IMR-90 (cell line): ENCODE data around the gene SELENOM. TPM values are rescaled to one million over a fixed set of nuclear protein-coding genes. Genes with fewer than 3 reads are reported as not detected.

ENCODE experiments used
- ATAC-seq: fragments of 200-7000 bp; cut with Tn5 transposase; 2 replicates; pipeline ENCODE4 v1.9.1; 2020; ENCODE audit warnings: low read depth, mild to moderate bottlenecking, moderate library complexity
- BruUV-seq: library from RNA; stranded (reverse); fragments of 400-500 nt; replicated peaks from 2 replicates; lab custom pipeline; 2021; lab: Mats Ljungman, UMichigan
- CTCF ChIA-PET: fragments of 300-600 bp; formaldehyde crosslinking; extraction: SDS; loops from one replicate; lab custom pipeline; 2021; ENCODE audit warnings: antibody characterized with exemption; lab: Yijun Ruan, JAX
- POLR2A ChIA-PET: fragments of 300-600 bp; sonication (Branson Sonifier 250); formaldehyde crosslinking; loops from one replicate; lab custom pipeline; 2022; ENCODE audit warnings: antibody characterized with exemption; ENCODE audit not compliant: unreplicated experiment; lab: Charles Lee
- DNase-seq: peaks from one replicate; pipeline ENCODE4 v3.0.0; 2013
- H2AFZ ChIP-seq: replicated peaks from 2 replicates; pipeline ENCODE3; 2013; ENCODE audit warnings: low read length, mild to moderate bottlenecking; ENCODE audit not compliant: poor library complexity
- H2AK5ac ChIP-seq: 2 replicates; pipeline ENCODE4 v1.6.1; 2013; ENCODE audit warnings: low read depth, low read length, inconsistent platforms
- H2AK9ac ChIP-seq: replicated peaks from 2 replicates; pipeline ENCODE3; 2013; ENCODE audit warnings: mild to moderate bottlenecking, low read depth, low read length, moderate library complexity; ENCODE audit not compliant: poor library complexity
- H2BK120ac ChIP-seq: 2 replicates; pipeline ENCODE4 v1.6.1; 2013; ENCODE audit warnings: low read depth, low read length, inconsistent platforms
- H2BK15ac ChIP-seq: 3 replicates; pipeline ENCODE4 v1.6.1; 2013; ENCODE audit warnings: low read depth, low read length, inconsistent platforms
- H2BK20ac ChIP-seq: 2 replicates; pipeline ENCODE4 v1.6.1; 2013; ENCODE audit warnings: low read depth, mild to moderate bottlenecking, inconsistent platforms, low read length, moderate library complexity
- H2BK5ac ChIP-seq: 2 replicates; pipeline ENCODE4 v1.6.1; 2013; ENCODE audit warnings: mild to moderate bottlenecking, low read depth, low read length, inconsistent platforms; ENCODE audit not compliant: poor library complexity, severe bottlenecking
- H3K14ac ChIP-seq: replicated peaks from 2 replicates; pipeline ENCODE4 v1.6.1; 2013; ENCODE audit warnings: low read depth, low read length, inconsistent platforms
- H3K18ac ChIP-seq: 2 replicates; pipeline ENCODE4 v1.6.1; 2013; ENCODE audit warnings: low read depth, low read length, control low read depth
- H3K23ac ChIP-seq: 2 replicates; pipeline ENCODE4 v1.6.1; 2013; ENCODE audit warnings: low read depth, low read length, inconsistent platforms
- H3K27ac ChIP-seq: 2 replicates; pipeline ENCODE4 v1.5.1; 2013; ENCODE audit warnings: mild to moderate bottlenecking, control low read depth, low read length; ENCODE audit not compliant: insufficient read depth
- H3K27me3 ChIP-seq: 2 replicates; pipeline ENCODE4 v1.6.1; 2013; ENCODE audit warnings: low read length; ENCODE audit not compliant: control insufficient read depth, insufficient read depth
- H3K36me3 ChIP-seq: 2 replicates; pipeline ENCODE4 v1.6.1; 2013; ENCODE audit warnings: low read length, mixed read lengths; ENCODE audit not compliant: control insufficient read depth, insufficient read depth
- H3K4ac ChIP-seq: 2 replicates; pipeline ENCODE4 v1.6.1; 2013; ENCODE audit warnings: low read depth, low read length, inconsistent platforms
- H3K4me1 ChIP-seq: 2 replicates; pipeline ENCODE4 v1.6.1; 2013; ENCODE audit warnings: low read length, mixed read lengths; ENCODE audit not compliant: control insufficient read depth, insufficient read depth
- H3K4me2 ChIP-seq: 2 replicates; pipeline ENCODE4 v1.6.1; 2013; ENCODE audit warnings: low read depth, mild to moderate bottlenecking, control low read depth, low read length, moderate library complexity
- H3K4me3 ChIP-seq: 2 replicates; pipeline ENCODE4 v1.5.1; 2013; ENCODE audit warnings: low read depth, mild to moderate bottlenecking, control low read depth, low read length, moderate library complexity; ENCODE audit not compliant: insufficient read depth
- H3K56ac ChIP-seq: 2 replicates; pipeline ENCODE4 v1.6.1; 2013; ENCODE audit warnings: low read length, inconsistent platforms; ENCODE audit not compliant: insufficient read depth; ENCODE audit errors: extremely low read depth
- H3K79me1 ChIP-seq, 2 experiments: 2 replicates each; pipeline ENCODE4 v1.6.1; 2013; ENCODE audit warnings: low read length in 2 of 2, inconsistent platforms in 1 of 2, low read depth in 1 of 2
- H3K9ac ChIP-seq: 2 replicates; pipeline ENCODE4 v1.6.1; 2013; ENCODE audit warnings: low read depth, low read length, control low read depth
- H3K9me1 ChIP-seq: 2 replicates; pipeline ENCODE4 v1.6.1; 2013; ENCODE audit warnings: low read length, inconsistent platforms; ENCODE audit not compliant: insufficient read depth
- H3K9me3 ChIP-seq: 2 replicates; pipeline ENCODE4 v1.6.1; 2013; ENCODE audit warnings: low read length; ENCODE audit not compliant: control insufficient read depth, insufficient read depth
- H4K20me1 ChIP-seq: 2 replicates; pipeline ENCODE4 v1.6.1; 2013; ENCODE audit warnings: low read length, inconsistent platforms; ENCODE audit not compliant: insufficient read depth
- H4K5ac ChIP-seq: 2 replicates; pipeline ENCODE4 v1.6.1; 2013; ENCODE audit warnings: mild to moderate bottlenecking, low read depth, low read length, control low read depth
- H4K8ac ChIP-seq, 2 experiments: 2 replicates each; pipeline ENCODE4 v1.6.1; 2013; ENCODE audit warnings: low read depth in 2 of 2, low read length in 2 of 2, control low read depth in 1 of 2, inconsistent platforms in 1 of 2
- H4K91ac ChIP-seq: 2 replicates; pipeline ENCODE4 v1.6.1; 2013; ENCODE audit warnings: low read depth, low read length, inconsistent platforms; ENCODE audit not compliant: insufficient read depth
- BHLHE40 ChIP-seq: fragments of 150-350 bp; IDR thresholded peaks from 2 replicates; pipeline ENCODE4 v1.6.1; 2016; ENCODE audit warnings: mild to moderate bottlenecking, low read depth, low read length
- CEBPB ChIP-seq: IDR thresholded peaks from 2 replicates; pipeline ENCODE4 v1.6.1; 2012; ENCODE audit warnings: low read depth, low read length, improper control_type of control experiment
- CHD1 ChIP-seq: IDR thresholded peaks from 2 replicates; pipeline ENCODE4 v1.6.1; 2012; ENCODE audit warnings: low read depth, low read length, improper control_type of control experiment
- CTCF ChIP-seq: conservative IDR thresholded peaks from 2 replicates; pipeline ENCODE4 v1.5.1; 2012; ENCODE audit warnings: mild to moderate bottlenecking, low read depth, low read length, improper control_type of control experiment
- ELK1 ChIP-seq: fragments of 150-350 bp; IDR thresholded peaks from 2 replicates; pipeline ENCODE4 v1.6.1; 2016; ENCODE audit warnings: low read depth, mild to moderate bottlenecking, low read length, moderate library complexity, borderline replicate concordance
- FOS ChIP-seq: fragments of 150-350 bp; IDR thresholded peaks from 2 replicates; pipeline ENCODE4 v1.6.1; 2016; ENCODE audit warnings: low read depth, low read length
- MAFK ChIP-seq: IDR thresholded peaks from 2 replicates; pipeline ENCODE4 v1.6.1; 2012; ENCODE audit warnings: low read depth, low read length, improper control_type of control experiment
- MAZ ChIP-seq: IDR thresholded peaks from 2 replicates; pipeline ENCODE4 v1.6.1; 2012; ENCODE audit warnings: low read depth, mild to moderate bottlenecking, low read length, improper control_type of control experiment, moderate library complexity, borderline replicate concordance
- MXI1 ChIP-seq: IDR thresholded peaks from 2 replicates; pipeline ENCODE4 v1.6.1; 2012; ENCODE audit warnings: low read depth, mild to moderate bottlenecking, low read length, moderate library complexity, borderline replicate concordance
- NFE2L2 ChIP-seq: fragments of 150-350 bp; IDR thresholded peaks from 2 replicates; pipeline ENCODE4 v1.6.1; 2016; ENCODE audit warnings: low read depth, mild to moderate bottlenecking, low read length
- POLR2A ChIP-seq: IDR thresholded peaks from 2 replicates; pipeline ENCODE4 v1.6.1; 2012; ENCODE audit warnings: mild to moderate bottlenecking, low read depth, low read length
- RAD21 ChIP-seq: IDR thresholded peaks from 2 replicates; pipeline ENCODE4 v1.6.1; 2012; ENCODE audit warnings: low read length, improper control_type of control experiment
- RCOR1 ChIP-seq: IDR thresholded peaks from 2 replicates; pipeline ENCODE4 v1.6.1; 2012; ENCODE audit warnings: mild to moderate bottlenecking, low read length, improper control_type of control experiment; ENCODE audit not compliant: insufficient replicate concordance
- RFX5 ChIP-seq: IDR thresholded peaks from 2 replicates; pipeline ENCODE4 v1.8.0; 2012; ENCODE audit warnings: low read depth, mild to moderate bottlenecking, low read length, moderate library complexity
- SMC3 ChIP-seq: fragments of 150-350 bp; IDR thresholded peaks from 2 replicates; pipeline ENCODE4 v1.6.1; 2016; ENCODE audit warnings: low read depth, mild to moderate bottlenecking, antibody characterized with exemption, low read length, moderate library complexity
- USF2 ChIP-seq: fragments of 150-350 bp; IDR thresholded peaks from 2 replicates; pipeline ENCODE4 v1.6.1; 2017; ENCODE audit warnings: mild to moderate bottlenecking, antibody characterized with exemption, low read length, low read depth
- WGBS, 2 experiments: methylation state at CpG; one replicate each; pipeline versions ENCODE4 v1.1.5 to v1.1.7; 2013; ENCODE audit warnings: missing lambda C conversion rate in 2 of 2; ENCODE audit not compliant: insufficient read length in 1 of 2; ENCODE audit errors: extremely low coverage in 2 of 2; 5-methylcytosine and 5-hydroxymethylcytosine counted together
- dilution Hi-C: fragments of 300-500 bp; cut with HindIII; formaldehyde crosslinking; loops from one replicate; pipeline ENCODE4 v1.14.3; 2018; ENCODE audit warnings: low sequenced_read_pairs; ENCODE audit not compliant: unreplicated experiment
- in situ Hi-C: fragments of 300-500 bp; cut with MboI; formaldehyde crosslinking; loops from 3 replicates; pipeline ENCODE4 v1.14.3; 2019; ENCODE audit warnings: low sequenced_read_pairs, inconsistent platforms, mixed read lengths
- intact Hi-C: fragments of 100-400 bp; cut with micrococcal nuclease; formaldehyde crosslinking; loops from 2 replicates; pipeline ENCODE4 v1.10.0; 2022
- polyA plus RNA-seq, 3 experiments: library from polyadenylated mRNA; depleted of rRNA; stranded (reverse); fragments of >200 nt; gene quantifications; 2 replicates each; pipeline ENCODE4 v1.2.3, GENCODE V29; 2012; ENCODE audit warnings: low replicate concordance in 1 of 3
- total RNA-seq: library from RNA; depleted of rRNA; stranded (reverse); fragments of >200 nt; gene quantifications from 2 replicates; pipeline ENCODE4 v1.2.3, GENCODE V29; 2012

Gene SELENOM
- total and polyA plus RNA-seq, 2 of the 4 experiments (the other 2 are of a cell fraction) = 46.2 to 270 TPM

GRCh38 chr22:31126869-31127175 lies 19.5 kb upstream of the SELENOM start:
- no peak overlapping the region for H4K8ac ChIP-seq
- ATAC-seq = no peak
- no peak overlapping the region for H2BK5ac ChIP-seq
- H3K4me3 ChIP-seq = no peak overlapping the region
- TF ChIP-seq USF2 (no peak), RCOR1 (no peak), MXI1 (no peak), POLR2A (no peak), RAD21 (no peak), CHD1 (no peak), CEBPB (no peak), FOS (no peak), SMC3 (no peak), BHLHE40 (no peak), MAFK (no peak), CTCF (no peak), ELK1 (no peak), RFX5 (no peak), NFE2L2 (no peak), MAZ (no peak)
- CTCF ChIA-PET = no interaction called here
- no peaks in the 10 kb centered on the region; the same call in 1 of the 2 replicates for H3K9me1 ChIP-seq
- H3K27me3 ChIP-seq = no peaks in the 10 kb centered on the region; the same call in 1 of the 2 replicates
- H3K18ac ChIP-seq = no peak overlapping the region
- H4K5ac ChIP-seq = no peak overlapping the region
- WGBS, 2 experiments = 56% methylated on average over 3 of the region's 13 CpGs; no CpG with 5 or more reads in 1 of the 2 experiments
- no peak overlapping the region for H3K23ac ChIP-seq
- H2BK20ac ChIP-seq = no peak overlapping the region
- H3K9me3 ChIP-seq = no peaks in the 10 kb centered on the region
- no peak overlapping the region for H3K9ac ChIP-seq
- H2BK120ac ChIP-seq = no peak overlapping the region
- no peaks in the 10 kb centered on the region for H3K36me3 ChIP-seq
- H2BK15ac ChIP-seq = no peak overlapping the region
- no peak overlapping the region for H3K56ac ChIP-seq
- no peak overlapping the region for H4K91ac ChIP-seq
- dilution Hi-C loops (no loop called here), intact Hi-C loops (no loop called here), in situ Hi-C loops (no loop called here)
- peak overlapping the region; percentile 51 for H2AFZ ChIP-seq
- no peak overlapping the region for H3K14ac ChIP-seq
- H2AK9ac ChIP-seq = peak overlapping the region; percentile 72
- no peaks in the 10 kb centered on the region for H4K20me1 ChIP-seq
- no peak overlapping the region for H3K4me2 ChIP-seq
- H3K4me1 ChIP-seq = peaks cover 5% of the 10 kb centered on the region
- no peak overlapping the region for H2AK5ac ChIP-seq
- POLR2A ChIA-PET = no interaction called here
- DNase-seq = no peak
- no TSS peak for BruUV-seq
- peaks cover 0 to 4% of the 10 kb centered on the region in 2 experiments; a peak in 1 of 4 replicates for H3K79me1 ChIP-seq
- H3K4ac ChIP-seq = no peak overlapping the region
- no peak overlapping the region for H3K27ac ChIP-seq
